ENCODE results near the gene KCNJ16.

The KCNJ16 gene

GRCh38 chr17:70158180-70158579 lies 83.2 kb downstream of the KCNJ16 start:
- TF ChIP-seq, protein P1, sequence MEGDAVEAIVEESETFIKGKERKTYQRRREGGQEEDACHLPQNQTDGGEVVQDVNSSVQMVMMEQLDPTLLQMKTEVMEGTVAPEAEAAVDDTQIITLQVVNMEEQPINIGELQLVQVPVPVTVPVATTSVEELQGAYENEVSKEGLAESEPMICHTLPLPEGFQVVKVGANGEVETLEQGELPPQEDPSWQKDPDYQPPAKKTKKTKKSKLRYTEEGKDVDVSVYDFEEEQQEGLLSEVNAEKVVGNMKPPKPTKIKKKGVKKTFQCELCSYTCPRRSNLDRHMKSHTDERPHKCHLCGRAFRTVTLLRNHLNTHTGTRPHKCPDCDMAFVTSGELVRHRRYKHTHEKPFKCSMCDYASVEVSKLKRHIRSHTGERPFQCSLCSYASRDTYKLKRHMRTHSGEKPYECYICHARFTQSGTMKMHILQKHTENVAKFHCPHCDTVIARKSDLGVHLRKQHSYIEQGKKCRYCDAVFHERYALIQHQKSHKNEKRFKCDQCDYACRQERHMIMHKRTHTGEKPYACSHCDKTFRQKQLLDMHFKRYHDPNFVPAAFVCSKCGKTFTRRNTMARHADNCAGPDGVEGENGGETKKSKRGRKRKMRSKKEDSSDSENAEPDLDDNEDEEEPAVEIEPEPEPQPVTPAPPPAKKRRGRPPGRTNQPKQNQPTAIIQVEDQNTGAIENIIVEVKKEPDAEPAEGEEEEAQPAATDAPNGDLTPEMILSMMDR (IDR thresholded peaks at IDR 0.05; ENCODE audit: low read depth, low read length) = no peak
- no peak for DNase-seq (ENCODE audit: extremely low read depth, low read depth)

DNA sequence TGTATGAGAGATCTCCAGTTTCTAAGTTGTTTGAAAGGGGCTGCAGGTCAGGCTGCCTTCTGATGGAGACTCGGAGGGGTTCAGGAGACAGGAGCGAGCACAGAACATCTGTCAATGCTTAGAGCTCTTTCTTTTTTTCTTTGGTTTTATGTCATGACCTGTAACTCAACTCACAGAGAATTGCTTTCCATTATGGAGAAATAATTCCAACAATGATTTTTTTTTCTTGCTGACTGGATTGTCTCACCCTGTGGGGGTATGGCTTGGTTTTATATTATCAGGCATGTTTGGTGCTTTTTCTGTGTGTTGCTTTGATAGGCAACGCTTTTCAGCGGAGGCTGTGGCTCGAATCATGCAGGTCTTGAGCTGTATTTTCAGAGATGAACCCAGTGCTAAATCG lies 83.6 kb downstream of the KCNJ16 start:
- TF ChIP-seq, protein P1 (IDR thresholded peaks at IDR 0.05; ENCODE audit: low read depth, low read length) = no peak
- DNase-seq (ENCODE audit: extremely low read depth, low read depth) = no peak

- DNase-seq (ENCODE audit: extremely low read depth, low read depth) = no peak
These were observed 85.0 kb downstream of the KCNJ16 start for GRCh38 chr17:70159980-70160379.

DNA sequence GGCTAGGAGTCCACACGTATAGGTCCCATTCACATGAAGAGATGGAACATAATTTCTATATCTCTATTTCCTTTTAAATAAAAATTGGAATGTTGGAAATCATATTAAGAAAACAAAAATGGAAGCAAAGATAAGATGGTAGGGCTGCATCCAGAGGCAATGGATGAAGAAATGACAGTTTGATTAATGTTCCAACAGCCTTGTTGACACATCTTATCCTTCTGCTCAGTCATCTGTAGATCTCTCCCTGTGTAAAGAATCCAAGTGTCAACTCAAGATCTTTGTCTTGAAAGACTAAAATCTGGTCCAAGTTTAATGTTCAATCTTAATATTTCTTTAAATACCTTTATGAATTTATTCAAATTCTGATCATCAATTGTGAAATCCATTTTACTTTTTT lies 86.5 kb downstream of the KCNJ16 start:
- TF ChIP-seq, protein P1 (IDR thresholded peaks at IDR 0.05; ENCODE audit: low read depth, low read length) = no peak
- no peak for DNase-seq (ENCODE audit: extremely low read depth, low read depth)

More at GRCh38 chr17:70159980-70160379, 85.0 kb downstream of the KCNJ16 start:
- TF ChIP-seq, protein P1 (IDR thresholded peaks at IDR 0.05; ENCODE audit: low read depth, low read length) = no peak

- TF ChIP-seq, protein P1 (IDR thresholded peaks at IDR 0.05; ENCODE audit: low read depth, low read length) = no peak
- no peak for DNase-seq (ENCODE audit: extremely low read depth, low read depth)
These were observed 90.4 kb downstream of the KCNJ16 start for GRCh38 chr17:70165383-70165782.

GRCh38 chr17:70166615-70167014 lies 91.6 kb downstream of the KCNJ16 start:
- DNase-seq (ENCODE audit: extremely low read depth, low read depth) = no peak
- TF ChIP-seq, protein P1 (IDR thresholded peaks at IDR 0.05; ENCODE audit: low read depth, low read length) = no peak

DNA sequence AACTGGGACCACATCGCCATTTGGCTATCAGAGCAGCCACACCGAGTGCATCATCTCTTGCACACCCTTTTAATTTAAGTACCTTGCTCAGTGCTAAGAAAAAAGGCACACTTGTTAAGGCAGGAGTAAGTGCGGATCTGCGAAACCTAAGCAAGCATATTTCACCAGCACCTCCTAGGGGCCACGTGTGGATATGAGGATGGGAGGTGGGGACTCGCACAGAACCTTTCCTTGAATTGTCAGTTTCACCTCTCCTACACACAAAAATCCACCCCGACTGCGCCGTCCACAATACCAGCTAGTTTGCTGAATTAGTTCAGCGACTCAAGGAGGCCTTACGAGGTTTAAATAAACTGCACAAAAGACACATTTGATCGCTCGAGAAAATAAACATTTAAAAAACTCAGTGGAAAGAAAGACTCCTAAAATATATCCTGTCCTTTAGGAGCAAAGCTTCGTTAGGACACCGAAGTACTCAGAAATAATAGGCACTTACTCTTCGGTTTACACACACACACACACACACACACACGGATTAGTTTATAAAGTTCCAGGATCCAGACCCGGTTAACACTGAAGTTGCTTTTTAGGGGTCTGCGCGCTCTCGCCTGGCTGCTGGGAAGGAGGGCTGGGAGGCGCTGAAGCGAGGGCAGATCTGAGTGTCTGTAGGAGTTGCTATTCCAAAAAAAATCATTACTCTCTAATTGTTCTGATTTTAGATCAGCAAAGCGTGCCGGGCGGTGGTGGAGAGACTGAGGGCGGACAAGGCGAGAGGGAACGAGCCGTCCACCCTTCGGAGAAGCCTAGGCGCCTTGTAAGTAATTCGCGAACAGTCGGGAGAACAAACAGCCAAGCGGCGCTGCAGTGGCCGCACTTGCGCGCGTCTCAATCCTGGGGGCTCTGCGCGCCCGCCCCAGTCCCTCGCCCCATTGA lies 93.3 kb downstream of the KCNJ16 start:
- TF ChIP-seq, protein P1 (IDR thresholded peaks at IDR 0.05; ENCODE audit: low read depth, low read length) = peak; percentile 76
- DNase-seq (ENCODE audit: extremely low read depth, low read depth) = peak; percentile 36

Data from AG09319 (cell line).